Neural crest cell (in vitro differentiated cells): ENCODE results near the gene DEF6. TPM values are rescaled to one million over a fixed set of nuclear protein-coding genes. Genes with fewer than 3 reads are reported as not detected.

ENCODE experiments used
- DNase-seq: peaks from one replicate; pipeline ENCODE4 v3.0.0; 2021; ENCODE audit warnings: low read depth, mixed read lengths, low spot score
- H3K27ac Mint-ChIP-seq: one replicate; pipeline ENCODE4 v1.8.0; 2021; ENCODE audit warnings: mild to moderate bottlenecking, mixed read lengths; ENCODE audit not compliant: unreplicated experiment
- H3K27me3 Mint-ChIP-seq: 2 replicates; pipeline ENCODE4 v1.8.0; 2021; ENCODE audit warnings: low read depth, mild to moderate bottlenecking, mixed read lengths
- H3K36me3 Mint-ChIP-seq: 2 replicates; pipeline ENCODE4 v1.8.0; 2021; ENCODE audit warnings: low read depth, mild to moderate bottlenecking, mixed read lengths
- H3K4me1 Mint-ChIP-seq: 2 replicates; pipeline ENCODE4 v1.8.0; 2021; ENCODE audit warnings: mixed read lengths
- H3K4me3 Mint-ChIP-seq: one replicate; pipeline ENCODE4 v1.8.0; 2021; ENCODE audit warnings: mild to moderate bottlenecking, mixed read lengths
- H3K9me3 Mint-ChIP-seq: 2 replicates; pipeline ENCODE4 v1.8.0; 2021; ENCODE audit warnings: mixed read lengths
- CTCF ChIP-seq: fragments of 200-600 bp; sonication (generic); conservative IDR thresholded peaks from 2 replicates; pipeline ENCODE4 v1.5.0; 2021; ENCODE audit warnings: antibody characterized with exemption, mild to moderate bottlenecking
- total RNA-seq: library from RNA; stranded (reverse); gene quantifications from 2 replicates; pipeline ENCODE4 v1.2.1, GENCODE V29; 2021

DEF6 gene
- total RNA-seq, 1 donor from 2014 or later = 1.9 TPM

GRCh38 chr6:35362200-35362599, 64.6 kb downstream of the DEF6 start:
- no peak for TF ChIP-seq CTCF
- no peaks in the 10 kb centered on the region for H3K9me3 Mint-ChIP-seq
- H3K4me1 Mint-ChIP-seq = peaks cover 58% of the 10 kb centered on the region
- DNase-seq = no peak
- no peak overlapping the region for H3K4me3 Mint-ChIP-seq
- H3K36me3 Mint-ChIP-seq = peaks cover 3% of the 10 kb centered on the region
- H3K27me3 Mint-ChIP-seq = no peaks in the 10 kb centered on the region
- H3K27ac Mint-ChIP-seq = peak overlapping the region; percentile 92

GRCh38 chr6:35363293-35363750, 65.7 kb downstream of the DEF6 start:
- H3K36me3 Mint-ChIP-seq = no peaks in the 10 kb centered on the region
- H3K9me3 Mint-ChIP-seq = no peaks in the 10 kb centered on the region
- H3K27ac Mint-ChIP-seq = peak overlapping the region; percentile 92
- H3K4me1 Mint-ChIP-seq = peaks cover 56% of the 10 kb centered on the region
- H3K4me3 Mint-ChIP-seq = peak overlapping the region; percentile 68
- no peak for TF ChIP-seq CTCF
- peak; percentile 38 for DNase-seq
- H3K27me3 Mint-ChIP-seq = no peaks in the 10 kb centered on the region

DNA sequence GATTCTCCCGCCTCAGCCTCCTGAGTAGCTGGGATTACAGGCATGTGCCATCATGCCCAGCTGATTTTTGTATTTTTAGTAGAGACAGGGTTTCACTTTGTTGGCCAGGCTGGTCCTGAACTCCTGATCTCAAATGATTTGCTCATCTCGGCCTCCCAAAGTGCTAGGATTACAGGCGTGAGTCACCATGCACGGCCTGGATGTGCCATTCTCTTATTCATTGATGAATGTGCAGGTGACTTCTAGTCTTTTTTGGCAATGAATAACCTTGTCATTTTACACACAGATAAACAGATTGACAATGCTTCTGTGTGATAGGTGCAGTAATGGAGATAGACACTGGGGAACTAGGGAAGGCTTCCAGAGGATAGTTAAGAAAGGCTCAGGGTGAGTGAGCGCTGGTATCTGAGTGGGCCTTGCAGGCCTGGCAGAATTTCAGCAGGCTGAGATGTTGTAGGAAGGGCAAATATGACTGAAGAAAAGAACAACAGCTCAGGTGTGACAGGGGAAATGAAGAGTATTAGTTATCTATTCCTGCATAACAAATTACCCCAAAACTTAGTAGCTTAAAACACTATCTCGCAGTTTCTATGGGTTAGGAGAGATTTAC, 68.1 kb downstream of the DEF6 start:
- DNase-seq = no peak
- H3K4me1 Mint-ChIP-seq = peaks cover 61% of the 10 kb centered on the region
- no peak for TF ChIP-seq CTCF
- no peaks in the 10 kb centered on the region for H3K27me3 Mint-ChIP-seq
- H3K4me3 Mint-ChIP-seq = no peak overlapping the region
- H3K27ac Mint-ChIP-seq = peak overlapping the region; percentile 57
- peaks cover 8% of the 10 kb centered on the region for H3K36me3 Mint-ChIP-seq
- H3K9me3 Mint-ChIP-seq = no peaks in the 10 kb centered on the region

GRCh38 chr6:35366204-35366596, 68.6 kb downstream of the DEF6 start:
- peaks cover 8% of the 10 kb centered on the region for H3K36me3 Mint-ChIP-seq
- H3K4me1 Mint-ChIP-seq = peaks cover 62% of the 10 kb centered on the region
- no peaks in the 10 kb centered on the region for H3K27me3 Mint-ChIP-seq
- no peak overlapping the region for H3K27ac Mint-ChIP-seq
- H3K9me3 Mint-ChIP-seq = no peaks in the 10 kb centered on the region
- TF ChIP-seq CTCF = no peak
- DNase-seq = no peak
- no peak overlapping the region for H3K4me3 Mint-ChIP-seq

DNA sequence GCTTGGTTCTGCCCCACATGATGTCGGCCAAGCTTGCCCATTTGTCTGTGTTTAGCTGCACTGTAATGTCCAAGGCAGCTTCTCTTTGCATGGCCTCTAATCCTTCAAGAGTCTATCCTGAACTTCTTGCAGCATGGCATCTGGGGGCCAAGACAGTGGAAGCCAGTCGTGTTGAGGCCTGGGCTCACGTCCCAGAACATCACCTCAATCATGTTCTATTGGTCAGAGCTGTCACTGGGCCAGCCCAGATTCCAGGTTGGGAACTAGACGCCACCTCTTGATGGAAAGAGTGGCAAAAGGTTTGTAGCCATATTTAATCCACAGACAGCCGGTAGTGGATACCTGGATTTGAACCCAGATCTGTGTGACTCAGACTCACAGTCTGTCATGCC, 70.0 kb downstream of the DEF6 start:
- Mint-ChIP-seq H3K4me3 (no peak overlapping the region), H3K27ac (peak overlapping the region; percentile 13), H3K36me3 (peaks cover 8% of the 10 kb centered on the region), H3K4me1 (peaks cover 55% of the 10 kb centered on the region), H3K9me3 (no peaks in the 10 kb centered on the region), H3K27me3 (no peaks in the 10 kb centered on the region)
- DNase-seq = no peak
- TF ChIP-seq CTCF = no peak
